Peyer's patch (tissue), 4 donors: ENCODE results near the gene MTARC2.

Source experiments
- CTCF ChIP-seq, 6 experiments: fragments of 450-650 bp in 4 of 6; fragments of 200-600 bp in 2 of 6; sonication (generic) in 1 of 6; IDR thresholded peaks; one replicate each; pipeline ENCODE4 v1.5.1; 2017 to 2019; ENCODE audit warnings: antibody characterized with exemption in 6 of 6, mild to moderate bottlenecking in 3 of 6, moderate library complexity in 1 of 6
- POLR2A ChIP-seq, 2 donors: fragments of 450-650 bp; IDR thresholded peaks; one replicate each; pipeline ENCODE4 v1.5.1; 2017; ENCODE audit warnings: antibody characterized with exemption in 2 of 2, mild to moderate bottlenecking in 2 of 2, moderate library complexity in 2 of 2

GRCh38 chr1:220786057-220786336 is 37.9 kb downstream of the MTARC2 start:
- TF ChIP-seq CTCF (IDR thresholded peaks at IDR 0.05) = peak in 1 of 6 experiments; percentile 1
- TF ChIP-seq POLR2A (IDR thresholded peaks at IDR 0.05) = no peak
